OCI-LY3 (cell line): ENCODE measurements around the gene MRPS31.

Experiments used
- EZH2phosphoT487 ChIP-seq: fragments of 200-600 bp; shearing (Covaris generic); IDR thresholded peaks from 2 replicates; pipeline ENCODE4 v1.6.1; 2018; ENCODE audit warnings: antibody characterized with exemption, mixed run types, low read depth
- TF ChIP-seq, protein P1 (sequence below): fragments of 200-600, 300-600 bp; sonication (generic); IDR thresholded peaks from 2 replicates; pipeline ENCODE4 v1.5.1; 2014; ENCODE audit warnings: antibody characterized with exemption, low read length, low read depth

DNA sequence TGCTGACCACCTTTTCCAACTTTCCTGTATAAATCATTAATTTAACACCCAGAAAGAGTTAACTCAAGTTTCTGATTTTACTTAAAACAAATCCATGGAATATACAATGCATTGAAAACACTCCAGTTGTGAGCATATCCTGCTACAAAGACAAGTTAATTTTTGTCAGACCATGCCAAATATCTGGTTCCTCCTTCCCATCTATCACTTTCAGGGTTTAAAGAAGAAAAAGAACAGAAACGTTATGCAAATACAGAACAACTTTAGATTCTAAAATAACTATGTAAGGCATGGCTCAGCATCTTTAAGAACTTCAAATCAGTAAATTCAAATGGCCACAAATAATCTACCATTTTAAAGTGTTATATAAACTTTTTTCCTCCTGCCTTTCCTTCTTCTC, 14.9 kb downstream of the MRPS31 start:
- TF ChIP-seq, protein P1, sequence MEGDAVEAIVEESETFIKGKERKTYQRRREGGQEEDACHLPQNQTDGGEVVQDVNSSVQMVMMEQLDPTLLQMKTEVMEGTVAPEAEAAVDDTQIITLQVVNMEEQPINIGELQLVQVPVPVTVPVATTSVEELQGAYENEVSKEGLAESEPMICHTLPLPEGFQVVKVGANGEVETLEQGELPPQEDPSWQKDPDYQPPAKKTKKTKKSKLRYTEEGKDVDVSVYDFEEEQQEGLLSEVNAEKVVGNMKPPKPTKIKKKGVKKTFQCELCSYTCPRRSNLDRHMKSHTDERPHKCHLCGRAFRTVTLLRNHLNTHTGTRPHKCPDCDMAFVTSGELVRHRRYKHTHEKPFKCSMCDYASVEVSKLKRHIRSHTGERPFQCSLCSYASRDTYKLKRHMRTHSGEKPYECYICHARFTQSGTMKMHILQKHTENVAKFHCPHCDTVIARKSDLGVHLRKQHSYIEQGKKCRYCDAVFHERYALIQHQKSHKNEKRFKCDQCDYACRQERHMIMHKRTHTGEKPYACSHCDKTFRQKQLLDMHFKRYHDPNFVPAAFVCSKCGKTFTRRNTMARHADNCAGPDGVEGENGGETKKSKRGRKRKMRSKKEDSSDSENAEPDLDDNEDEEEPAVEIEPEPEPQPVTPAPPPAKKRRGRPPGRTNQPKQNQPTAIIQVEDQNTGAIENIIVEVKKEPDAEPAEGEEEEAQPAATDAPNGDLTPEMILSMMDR: no peak
- no peak for TF ChIP-seq EZH2phosphoT487
